GM12878 (cell line): Measurements from ENCODE around the gene MEIS2. TPM values are rescaled to one million over a fixed set of nuclear protein-coding genes. Genes with fewer than 3 reads are reported as not detected.

Experiments used
- ATAC-seq: fragments of 200-7000 bp; cut with Tn5 transposase; 3 replicates; pipeline ENCODE4 v1.9.1; 2020; ENCODE audit warnings: mild to moderate bottlenecking, moderate library complexity
- BruUV-seq: library from RNA; stranded (reverse); fragments of 400-500 nt; replicated peaks from 2 replicates; lab custom pipeline; 2021; lab: Mats Ljungman, UMichigan
- CTCF ChIA-PET: fragments of 300-600 bp; sonication (Branson Sonifier 250); formaldehyde crosslinking; extraction: SDS; loops from one replicate; lab custom pipeline; 2021; ENCODE audit warnings: inconsistent platforms; lab: Yijun Ruan, JAX
- POLR2A ChIA-PET: fragments of 350-600 bp; formaldehyde crosslinking; extraction: SDS; loops from one replicate; lab custom pipeline; 2021; ENCODE audit warnings: inconsistent platforms; lab: Charles Lee
- RAD21 ChIA-PET: fragments of 300-600 bp; sonication (Branson Sonifier 250); formaldehyde crosslinking; loops from one replicate; lab custom pipeline; 2023; ENCODE audit warnings: antibody characterized with exemption; ENCODE audit not compliant: unreplicated experiment; lab: Charles Lee
- SMC1A ChIA-PET: fragments of 300-600 bp; sonication (Branson Sonifier 250); formaldehyde crosslinking; loops from one replicate; lab custom pipeline; 2023; ENCODE audit not compliant: unreplicated experiment, uncharacterized antibody; lab: Charles Lee
- DNase-seq: peaks from one replicate; pipeline ENCODE4 v3.0.0-alpha.2; 2011; ENCODE audit warnings: low read depth, low spot score
- FAIRE-seq: peaks from 3 replicates; lab custom pipeline; 2011; peaks lifted over from hg19 to GRCh38; lab: Jason Lieb, UNC
- H2AFZ ChIP-seq: 2 replicates; pipeline ENCODE4 v1.6.0; 2011; ENCODE audit warnings: low read depth, low read length, control low read depth; ENCODE audit not compliant: control insufficient read depth
- H3K27ac ChIP-seq: 2 replicates; pipeline ENCODE4 v1.5.1; 2011; ENCODE audit warnings: control low read depth; ENCODE audit not compliant: control insufficient read depth, insufficient read depth
- H3K27me3 ChIP-seq, 2 experiments: replicated peaks in 1 of 2; 2 replicates each; pipeline versions ENCODE4 v1.6.0 to v1.6.1; 2011; ENCODE audit warnings: low read length in 1 of 2; ENCODE audit not compliant: control insufficient read depth in 2 of 2, insufficient read depth in 2 of 2
- H3K36me3 ChIP-seq, 2 experiments: 2 replicates each; pipeline ENCODE4 v1.5.1; 2011; ENCODE audit warnings: low read length in 1 of 2; ENCODE audit not compliant: control insufficient read depth in 2 of 2, insufficient read depth in 2 of 2
- H3K4me1 ChIP-seq: 2 replicates; pipeline ENCODE4 v1.6.1; 2011; ENCODE audit warnings: mild to moderate bottlenecking, low read length, moderate library complexity, mixed read lengths; ENCODE audit not compliant: control insufficient read depth, insufficient read depth
- H3K4me2 ChIP-seq: 2 replicates; pipeline ENCODE4 v1.6.0; 2011; ENCODE audit warnings: control low read depth; ENCODE audit not compliant: control insufficient read depth, insufficient read depth
- H3K4me3 ChIP-seq: fragments of 200-600 bp; sonication (generic); 2 replicates; pipeline ENCODE4 v1.5.1; 2016
- H3K79me2 ChIP-seq: 2 replicates; pipeline ENCODE4 v1.6.0; 2011; ENCODE audit warnings: low read length; ENCODE audit not compliant: control insufficient read depth, insufficient read depth
- H3K9ac ChIP-seq: 2 replicates; pipeline ENCODE4 v1.8.0; 2011; ENCODE audit warnings: low read length, control low read depth, mixed read lengths; ENCODE audit not compliant: control insufficient read depth, insufficient read depth
- H3K9me3 ChIP-seq: replicated peaks from 3 replicates; pipeline ENCODE4 v1.5.1; 2011; ENCODE audit warnings: mild to moderate bottlenecking, low read length; ENCODE audit not compliant: control insufficient read depth, insufficient read depth
- H4K20me1 ChIP-seq: 2 replicates; pipeline ENCODE4 v1.6.0; 2011; ENCODE audit not compliant: control insufficient read depth, insufficient read depth
- CBX3 ChIP-seq: fragments of 200-600 bp; sonication (generic); IDR thresholded peaks from 2 replicates; pipeline ENCODE4 v1.6.1; 2016; ENCODE audit warnings: low read depth, borderline replicate concordance
- CEBPB ChIP-seq, 2 experiments: fragments of 150-350 bp in 1 of 2; IDR thresholded peaks; 2 replicates each; pipeline ENCODE4 v1.6.1; 2012 to 2014; ENCODE audit warnings: low read depth in 2 of 2, low read length in 2 of 2, borderline replicate concordance in 1 of 2, inconsistent platforms in 1 of 2
- CHD1 ChIP-seq: IDR thresholded peaks from 2 replicates; pipeline ENCODE4 v1.6.1; 2012; ENCODE audit warnings: low read depth, low read length, improper control_type of control experiment
- CTCF ChIP-seq, 3 experiments: IDR thresholded peaks in 2 of 3; conservative IDR thresholded peaks in 1 of 3; 2 replicates each; pipeline ENCODE4 v1.5.1; 2011; ENCODE audit warnings: low read depth in 3 of 3, low read length in 3 of 3, mild to moderate bottlenecking in 3 of 3, control low read depth in 2 of 3, moderate library complexity in 2 of 3, inconsistent platforms in 1 of 3, mixed read lengths in 1 of 3; ENCODE audit not compliant: control insufficient read depth in 2 of 3, insufficient read depth in 1 of 3; ENCODE audit errors: extremely low read depth in 1 of 3
- ETV6 ChIP-seq, 2 experiments: fragments of 450-650 bp in 1 of 2; IDR thresholded peaks in 1 of 2; conservative IDR thresholded peaks in 1 of 2; 2 replicates each; pipeline ENCODE4 v1.6.1; 2014; ENCODE audit warnings: antibody characterized with exemption in 1 of 2, borderline replicate concordance in 1 of 2, low read depth in 1 of 2, mild to moderate bottlenecking in 1 of 2, moderate library complexity in 1 of 2
- HDGF ChIP-seq: fragments of 450-650 bp; IDR thresholded peaks from 2 replicates; pipeline ENCODE4 v1.6.1; 2016; ENCODE audit warnings: antibody characterized with exemption
- IRF5 ChIP-seq: fragments of 450-650 bp; IDR thresholded peaks from 2 replicates; pipeline ENCODE4 v1.6.1; 2017; ENCODE audit warnings: borderline replicate concordance
- KLF5 ChIP-seq: fragments of 450-650 bp; IDR thresholded peaks from 2 replicates; pipeline ENCODE4 v1.6.1; 2014; ENCODE audit warnings: mild to moderate bottlenecking; ENCODE audit not compliant: partially characterized antibody
- MYB ChIP-seq: fragments of 150-350 bp; IDR thresholded peaks from 2 replicates; pipeline ENCODE4 v1.6.1; 2014; ENCODE audit warnings: mild to moderate bottlenecking, low read depth, low read length, borderline replicate concordance
- RAD21 ChIP-seq: IDR thresholded peaks from 2 replicates; pipeline ENCODE4 v1.6.1; 2011; ENCODE audit warnings: mild to moderate bottlenecking, low read depth, low read length, moderate library complexity; ENCODE audit not compliant: insufficient read depth
- RB1 ChIP-seq: fragments of 450-650 bp; formaldehyde crosslinking; IDR thresholded peaks from 2 replicates; pipeline ENCODE4 v1.6.1; 2017; ENCODE audit warnings: mild to moderate bottlenecking, borderline replicate concordance
- RELB ChIP-seq: fragments of 450-650 bp; IDR thresholded peaks from 2 replicates; pipeline ENCODE4 v1.6.1; 2017; ENCODE audit warnings: low read depth, mild to moderate bottlenecking, moderate library complexity
- TCF3 ChIP-seq: IDR thresholded peaks from 2 replicates; pipeline ENCODE4 v1.6.1; 2012; ENCODE audit warnings: low read depth, mild to moderate bottlenecking, low read length, borderline replicate concordance; ENCODE audit not compliant: insufficient read depth
- TCF7 ChIP-seq: IDR thresholded peaks from 2 replicates; pipeline ENCODE4 v1.6.1; 2014; ENCODE audit warnings: antibody characterized with exemption, borderline replicate concordance
- USF2 ChIP-seq: IDR thresholded peaks from 2 replicates; pipeline ENCODE4 v1.6.1; 2011; ENCODE audit warnings: low read depth, low read length, improper control_type of control experiment, borderline replicate concordance
- YBX1 ChIP-seq: fragments of 450-650 bp; IDR thresholded peaks from 2 replicates; pipeline ENCODE4 v1.6.1; 2016; ENCODE audit warnings: antibody characterized with exemption
- YY1 ChIP-seq: IDR thresholded peaks from 2 replicates; pipeline ENCODE4 v1.6.1; 2011; ENCODE audit warnings: low read depth, mild to moderate bottlenecking, low read length
- ZNF384 ChIP-seq: IDR thresholded peaks from 2 replicates; pipeline ENCODE4 v1.6.1; 2012; ENCODE audit warnings: low read depth, mild to moderate bottlenecking, low read length, improper control_type of control experiment, borderline replicate concordance
- WGBS: methylation state at CpG from one replicate; pipeline ENCODE4 v1.1.6; 2016; ENCODE audit warnings: low lambda C conversion rate; ENCODE audit not compliant: insufficient replicate concordance, insufficient coverage; ENCODE audit errors: missing lambda C conversion rate; 5-methylcytosine and 5-hydroxymethylcytosine counted together
- in situ Hi-C: fragments of 300-500 bp; cut with MboI; formaldehyde crosslinking; loops from 9 replicates; pipeline ENCODE4 v1.14.3; 2018; ENCODE audit warnings: mixed read lengths
- intact Hi-C: fragments of 100-400 bp; cut with micrococcal nuclease; formaldehyde crosslinking; loops from one replicate; pipeline ENCODE4 v1.14.2; 2022; ENCODE audit not compliant: unreplicated experiment
- polyA plus RNA-seq, 11 experiments: library from polyadenylated mRNA; depleted of rRNA in 4 of 11; unstranded in 6 of 11; stranded (reverse) in 5 of 11; fragments of >200 nt; fragmentation: Nextera tagmentation in 4 of 11; fragmentation: Illumina TruSeq in 1 of 11; extraction: Ambion mirVana in 4 of 11; extraction: Trizol in 1 of 11; gene quantifications; 1 replicate in 1 of 11; 2 replicates in 10 of 11; pipeline versions ENCODE4 v1.2.1 to v1.2.3, GENCODE V29; 2011 to 2016; ENCODE audit warnings: inconsistent platforms in 2 of 11, missing spikeins in 2 of 11, low read depth in 1 of 11
- total RNA-seq, 4 experiments: library from RNA; depleted of rRNA in 3 of 4; stranded (reverse); fragments of >200 nt in 3 of 4; fragmentation: Illumina TruSeq in 1 of 4; extraction: Trizol in 1 of 4; gene quantifications; 2 replicates each; pipeline versions ENCODE4 v1.2.1 to v1.2.3, GENCODE V29; 2013 to 2021

Gene MEIS2
- total and polyA plus RNA-seq, 10 of the 15 experiments (the other 5 are each of a cell fraction or from before 2014, with no cell fraction given), result 9.2 to 54.0 (median 20.4) TPM

GRCh38 chr15:36914466-36914865, 185.9 kb downstream of the MEIS2 start (continued):
- TF ChIP-seq MYB (no peak), CBX3 (no peak), IRF5 (no peak), KLF5 (no peak), TCF3 (no peak)
- TF ChIP-seq, all 136 proteins: peak for 0

- in situ Hi-C loops, result no loop called here
- DNase-seq, result no peak
- Histone ChIP-seq H3K27me3 (no peaks in the 10 kb centered on the region), H3K27ac (no peak overlapping the region), H2AFZ (no peak overlapping the region), H3K4me1 (no peaks in the 10 kb centered on the region), H3K79me2 (no peaks in the 10 kb centered on the region), H3K9me3 (no peaks in the 10 kb centered on the region), H3K4me2 (no peak overlapping the region), H3K9ac (no peak overlapping the region), H3K4me3 (no peak overlapping the region), H3K36me3 (no peaks in the 10 kb centered on the region; a peak in 1 of 4 replicates), H4K20me1 (no peaks in the 10 kb centered on the region)
- 93% methylated on average over 2 of the region's 2 CpGs for WGBS
- intact Hi-C loops, result no loop called here
- FAIRE-seq, result no peak
- no TSS peak for BruUV-seq
- RAD21 ChIA-PET, result no interaction called here
- SMC1A ChIA-PET, result interaction anchor here (0.9 kb wide), 1 partner anchor 8 kb away, joined by 3 read pairs; no protein-coding TSS in a partner anchor
- CTCF ChIA-PET, result no interaction called here
- ATAC-seq, result no peak
- POLR2A ChIA-PET, result no interaction called here
- TF ChIP-seq MYB (no peak), ZNF384 (no peak), CHD1 (no peak), RB1 (no peak), CEBPB (IDR thresholded peaks at IDR 0.05; ENCODE audit: borderline replicate concordance in 1 of 2, low read depth in 2 of 2, low read length in 2 of 2) (no peak), YBX1 (no peak), TCF3 (no peak), TCF7 (no peak), HDGF (no peak), ETV6 (conservative IDR thresholded peaks at IDR 0.05 in 1 of 2, IDR thresholded peaks at IDR 0.05 in 1 of 2; ENCODE audit: borderline replicate concordance in 1 of 2, low read depth in 1 of 2) (no peak), YY1 (no peak), RELB (no peak), CTCF (IDR thresholded peaks at IDR 0.05 in 2 of 3, conservative IDR thresholded peaks at IDR 0.05 in 1 of 3; ENCODE audit: control insufficient read depth in 2 of 3, extremely low read depth in 1 of 3, insufficient read depth in 1 of 3, low read depth in 3 of 3, low read length in 3 of 3) (no peak), RAD21 (no peak), USF2 (no peak)
Measured at GRCh38 chr15:36912311-36912712, 188.0 kb downstream of the MEIS2 start.
